Measurements from ENCODE around the gene SEC22A. TPM values are rescaled to one million over a fixed set of nuclear protein-coding genes. Genes with fewer than 3 reads are reported as not detected.

The SEC22A gene
- total and polyA plus RNA-seq, 2 of the 13 experiments (the other 11 are each of a cell fraction or from before 2014, with no cell fraction given), result 14.1 to 17.3 TPM

DNA sequence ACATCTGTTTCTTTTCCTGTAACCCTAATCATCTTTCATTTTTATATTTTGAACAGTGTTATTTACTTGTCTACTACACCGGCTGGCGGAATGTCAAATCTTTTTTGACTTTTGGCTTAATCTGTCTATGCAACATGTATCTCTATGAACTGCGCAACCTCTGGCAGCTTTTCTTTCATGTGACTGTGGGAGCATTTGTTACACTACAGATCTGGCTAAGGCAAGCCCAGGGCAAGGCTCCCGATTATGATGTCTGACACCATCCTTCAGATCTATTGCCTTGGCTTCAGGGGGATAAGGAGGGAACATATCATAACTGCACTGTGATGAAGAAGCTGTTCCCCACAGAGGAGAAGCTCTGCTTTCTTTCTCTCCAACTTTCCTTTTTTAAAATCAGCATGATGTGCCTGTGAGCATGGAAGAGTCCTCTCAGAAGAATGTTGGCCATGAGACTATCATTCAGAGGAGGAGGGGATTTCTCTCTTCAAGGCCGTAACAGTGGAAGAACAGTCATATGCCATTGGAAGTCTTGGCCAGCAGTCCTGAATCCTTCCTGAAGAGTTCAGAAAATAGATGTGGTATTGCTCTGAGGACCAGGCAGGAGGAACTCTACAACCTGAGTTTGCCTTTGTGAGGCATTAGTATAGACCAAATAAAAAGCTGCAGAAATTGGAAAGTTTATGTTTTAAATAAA lies 69.9 kb downstream of the SEC22A start (continued):
- TF ChIP-seq, protein P1, sequence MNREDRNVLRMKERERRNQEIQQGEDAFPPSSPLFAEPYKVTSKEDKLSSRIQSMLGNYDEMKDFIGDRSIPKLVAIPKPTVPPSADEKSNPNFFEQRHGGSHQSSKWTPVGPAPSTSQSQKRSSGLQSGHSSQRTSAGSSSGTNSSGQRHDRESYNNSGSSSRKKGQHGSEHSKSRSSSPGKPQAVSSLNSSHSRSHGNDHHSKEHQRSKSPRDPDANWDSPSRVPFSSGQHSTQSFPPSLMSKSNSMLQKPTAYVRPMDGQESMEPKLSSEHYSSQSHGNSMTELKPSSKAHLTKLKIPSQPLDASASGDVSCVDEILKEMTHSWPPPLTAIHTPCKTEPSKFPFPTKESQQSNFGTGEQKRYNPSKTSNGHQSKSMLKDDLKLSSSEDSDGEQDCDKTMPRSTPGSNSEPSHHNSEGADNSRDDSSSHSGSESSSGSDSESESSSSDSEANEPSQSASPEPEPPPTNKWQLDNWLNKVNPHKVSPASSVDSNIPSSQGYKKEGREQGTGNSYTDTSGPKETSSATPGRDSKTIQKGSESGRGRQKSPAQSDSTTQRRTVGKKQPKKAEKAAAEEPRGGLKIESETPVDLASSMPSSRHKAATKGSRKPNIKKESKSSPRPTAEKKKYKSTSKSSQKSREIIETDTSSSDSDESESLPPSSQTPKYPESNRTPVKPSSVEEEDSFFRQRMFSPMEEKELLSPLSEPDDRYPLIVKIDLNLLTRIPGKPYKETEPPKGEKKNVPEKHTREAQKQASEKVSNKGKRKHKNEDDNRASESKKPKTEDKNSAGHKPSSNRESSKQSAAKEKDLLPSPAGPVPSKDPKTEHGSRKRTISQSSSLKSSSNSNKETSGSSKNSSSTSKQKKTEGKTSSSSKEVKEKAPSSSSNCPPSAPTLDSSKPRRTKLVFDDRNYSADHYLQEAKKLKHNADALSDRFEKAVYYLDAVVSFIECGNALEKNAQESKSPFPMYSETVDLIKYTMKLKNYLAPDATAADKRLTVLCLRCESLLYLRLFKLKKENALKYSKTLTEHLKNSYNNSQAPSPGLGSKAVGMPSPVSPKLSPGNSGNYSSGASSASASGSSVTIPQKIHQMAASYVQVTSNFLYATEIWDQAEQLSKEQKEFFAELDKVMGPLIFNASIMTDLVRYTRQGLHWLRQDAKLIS (CRISPR knock-in tag; IDR thresholded peaks at IDR 0.05), result no peak

DNA sequence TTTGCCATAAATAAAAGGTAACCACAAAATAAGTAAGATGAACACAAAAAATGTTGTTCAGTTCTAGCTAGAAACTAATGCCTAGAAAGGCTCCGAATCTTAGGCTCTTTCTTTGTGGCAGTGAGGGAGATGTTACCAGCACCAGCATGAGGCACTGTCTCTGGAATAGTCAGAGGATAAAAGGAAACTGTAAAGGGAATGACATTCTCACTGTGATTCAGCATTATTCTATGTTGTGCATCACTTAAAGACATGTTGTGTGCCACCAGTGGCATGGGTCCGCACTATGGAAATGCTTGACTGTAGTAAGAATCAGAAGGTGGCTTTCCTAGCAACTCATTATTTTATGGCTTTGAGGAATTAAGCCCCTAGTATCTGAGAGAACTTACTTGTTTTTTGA lies 70.8 kb downstream of the SEC22A start:
- in situ Hi-C loops (cut with HindIII; ENCODE audit: extremely low pct_ligation_motif_present, low pct_unique_long_range_greater_than_20kb) (no loop called here), intact Hi-C loops (cut with micrococcal nuclease; ENCODE audit: unreplicated experiment) (no loop called here)
- TF ChIP-seq ZNF260 (CRISPR knock-in tag; IDR thresholded peaks at IDR 0.05; ENCODE audit: borderline replicate concordance, low read depth) (no peak), ZSCAN29 (CRISPR knock-in tag; conservative IDR thresholded peaks at IDR 0.05) (no peak), BCL6 (CRISPR knock-in tag; IDR thresholded peaks at IDR 0.05) (no peak), ZNF232 (CRISPR knock-in tag; IDR thresholded peaks at IDR 0.05; ENCODE audit: borderline replicate concordance) (no peak), SMC3 (IDR thresholded peaks at IDR 0.05; ENCODE audit: low read length) (no peak), SNAI1 (CRISPR knock-in tag; IDR thresholded peaks at IDR 0.05; ENCODE audit: borderline replicate concordance) (no peak), ZZZ3 (CRISPR knock-in tag; IDR thresholded peaks at IDR 0.05; ENCODE audit: borderline replicate concordance) (no peak), HNF4G (IDR thresholded peaks at IDR 0.05; ENCODE audit: borderline replicate concordance, low read depth, low read length) (no peak), HNF4G (CRISPR knock-in tag; IDR thresholded peaks at IDR 0.05; ENCODE audit: borderline replicate concordance, low read depth) (no peak), THAP11 (CRISPR knock-in tag; IDR thresholded peaks at IDR 0.05) (no peak), ZNF747 (CRISPR knock-in tag; IDR thresholded peaks at IDR 0.05; ENCODE audit: borderline replicate concordance) (no peak), JDP2 (CRISPR knock-in tag; IDR thresholded peaks at IDR 0.05; ENCODE audit: borderline replicate concordance) (no peak)
- 0 out of 5 replicates have a peak, but pooled peaks cover 0 to 5% of the 10 kb centered on the region in 2 experiments for H3K36me3 ChIP-seq (replicated peaks in 1 of 2; ENCODE audit: control insufficient read depth in 1 of 2, insufficient read depth in 2 of 2, low read length in 2 of 2)
- no peak for FAIRE-seq
- no peak for ATAC-seq
- 92% methylated on average over 2 of the region's 2 CpGs for WGBS (ENCODE audit: low lambda C conversion rate)
- ChIA-PET POLR2A (no interaction called here), CTCF (ENCODE audit: low intra/inter-chr PET ratio, low total read pairs) (no interaction called here)
- no peaks in the 10 kb centered on the region for H4K20me1 ChIP-seq (ENCODE audit: insufficient read depth, low read length)
- H3K4me1 ChIP-seq (ENCODE audit: insufficient read depth, low read length), result peaks cover 11% of the 10 kb centered on the region; the same call in 1 of the 2 replicates
- no peaks in the 10 kb centered on the region for H3K27me3 ChIP-seq (ENCODE audit: control insufficient read depth in 1 of 2, insufficient read depth in 2 of 2, low read length in 2 of 2)
- H2AFZ ChIP-seq (ENCODE audit: low read length), result no peak overlapping the region
- H3K4me2 ChIP-seq (ENCODE audit: low read depth, low read length), result no peak overlapping the region
- no TSS peak for BruUV-seq (replicated peaks)
- DNase-seq (ENCODE audit: low spot score), result no peak
- no peak overlapping the region for H3K4me3 ChIP-seq (replicated peaks in 1 of 3; ENCODE audit: insufficient read depth in 1 of 3, low read depth in 2 of 3, low read length in 3 of 3)
- H3K27ac ChIP-seq (ENCODE audit: extremely low read length, insufficient read depth, low read length), result no peak overlapping the region
- H3K79me2 ChIP-seq (ENCODE audit: insufficient read depth, low read length), result no peaks in the 10 kb centered on the region
- H3K9ac ChIP-seq (ENCODE audit: insufficient read depth, low read depth, low read length), result no peak overlapping the region
- H3K9me3 ChIP-seq (ENCODE audit: low read length), result no peaks in the 10 kb centered on the region
